Activated CD4-positive, alpha-beta T cell treated with anti-CD3 and anti-CD28 coated beads, Interleukin-2, amount 50 U/mL, for 1 hour (primary cell): ENCODE results near the gene RALGDS.

Experiments used
- DNase-seq: peaks from one replicate; pipeline ENCODE4 v3.0.0-alpha.2; 2020

The RALGDS gene

GRCh38 chr9:133149130-133150015 lies 28.3 kb upstream of the RALGDS start:
- DNase-seq = peak; percentile 76

DNA sequence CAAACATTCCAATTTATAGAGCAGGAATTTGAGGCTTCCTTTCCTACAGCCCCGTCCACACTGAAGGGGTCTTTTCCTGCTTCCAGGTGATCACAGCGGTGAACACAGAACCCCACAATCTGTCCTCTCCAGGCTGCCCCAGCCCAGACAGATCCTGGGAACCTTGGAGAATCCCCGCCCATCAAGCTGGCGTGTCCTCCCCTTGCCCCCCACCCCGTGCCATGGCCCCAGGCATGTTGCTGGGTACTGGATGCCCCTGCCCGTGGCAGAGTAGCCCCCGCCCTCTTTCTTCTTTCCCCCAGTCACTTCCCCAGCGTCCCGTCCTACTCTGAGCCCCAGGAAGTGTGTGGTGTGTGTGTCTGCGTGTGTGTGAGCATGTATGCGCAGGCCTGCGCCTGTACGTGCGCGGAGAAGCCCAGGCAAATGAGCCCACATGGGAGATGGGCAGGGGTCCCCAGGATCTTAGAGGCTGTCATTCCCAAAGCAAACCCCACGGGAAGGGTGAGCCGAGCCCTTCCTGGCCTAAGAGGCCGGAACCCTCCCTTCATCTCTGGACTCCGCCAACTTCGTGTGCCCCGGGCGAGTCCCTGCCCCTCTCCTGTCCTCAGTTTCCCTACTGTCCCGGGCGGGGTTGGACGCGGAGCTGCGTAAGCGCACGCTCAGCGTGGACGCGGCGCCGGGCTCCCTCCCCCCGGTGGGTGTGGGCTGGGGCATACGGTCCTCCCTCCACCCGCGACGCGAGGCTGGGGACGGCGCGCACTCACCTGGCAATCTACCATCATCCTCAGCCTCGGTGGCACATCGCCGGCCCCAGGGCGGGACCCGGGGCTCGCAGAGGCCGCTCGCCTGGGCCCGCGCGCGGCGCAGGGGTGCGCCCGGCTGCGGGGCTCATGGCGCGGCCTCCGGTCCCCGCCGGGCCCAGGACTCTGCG lies 27.4 kb upstream of the RALGDS start:
- DNase-seq = peak; percentile 63

GRCh38 chr9:133147412-133148198 lies 26.6 kb upstream of the RALGDS start:
- peak; percentile 88 for DNase-seq

DNA sequence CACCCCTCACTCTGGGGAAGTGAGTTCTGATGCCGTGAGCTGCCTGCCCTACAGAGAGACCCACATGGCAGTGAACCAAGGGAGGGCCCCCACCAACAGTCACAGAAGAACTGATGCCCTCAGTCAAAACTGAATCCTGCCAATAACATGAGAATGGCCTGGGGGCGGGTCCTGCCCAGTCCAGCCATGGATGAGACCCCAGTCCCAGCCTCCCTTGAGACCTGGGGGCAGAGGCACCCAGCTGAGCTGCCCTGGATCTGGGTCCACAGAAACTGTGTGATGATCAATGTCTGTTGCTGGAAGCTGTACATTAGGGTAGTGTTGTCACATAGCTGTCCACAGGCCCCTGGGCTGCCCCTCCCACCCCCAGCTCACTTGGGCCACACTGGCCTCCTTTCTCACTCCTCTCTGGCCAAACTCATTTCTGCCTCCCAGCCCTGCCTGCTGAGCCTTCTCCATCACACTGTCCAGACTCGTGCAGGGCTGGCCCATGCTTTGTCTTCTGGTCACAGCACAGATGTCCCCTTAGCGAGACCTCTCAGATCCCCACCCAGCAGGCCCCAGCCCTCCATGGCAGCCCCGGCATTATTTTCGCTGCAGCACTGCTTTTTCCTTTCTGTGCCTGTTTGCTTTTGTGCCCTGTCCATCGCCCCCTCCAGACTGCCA lies 25.8 kb upstream of the RALGDS start:
- DNase-seq = no peak

DNA sequence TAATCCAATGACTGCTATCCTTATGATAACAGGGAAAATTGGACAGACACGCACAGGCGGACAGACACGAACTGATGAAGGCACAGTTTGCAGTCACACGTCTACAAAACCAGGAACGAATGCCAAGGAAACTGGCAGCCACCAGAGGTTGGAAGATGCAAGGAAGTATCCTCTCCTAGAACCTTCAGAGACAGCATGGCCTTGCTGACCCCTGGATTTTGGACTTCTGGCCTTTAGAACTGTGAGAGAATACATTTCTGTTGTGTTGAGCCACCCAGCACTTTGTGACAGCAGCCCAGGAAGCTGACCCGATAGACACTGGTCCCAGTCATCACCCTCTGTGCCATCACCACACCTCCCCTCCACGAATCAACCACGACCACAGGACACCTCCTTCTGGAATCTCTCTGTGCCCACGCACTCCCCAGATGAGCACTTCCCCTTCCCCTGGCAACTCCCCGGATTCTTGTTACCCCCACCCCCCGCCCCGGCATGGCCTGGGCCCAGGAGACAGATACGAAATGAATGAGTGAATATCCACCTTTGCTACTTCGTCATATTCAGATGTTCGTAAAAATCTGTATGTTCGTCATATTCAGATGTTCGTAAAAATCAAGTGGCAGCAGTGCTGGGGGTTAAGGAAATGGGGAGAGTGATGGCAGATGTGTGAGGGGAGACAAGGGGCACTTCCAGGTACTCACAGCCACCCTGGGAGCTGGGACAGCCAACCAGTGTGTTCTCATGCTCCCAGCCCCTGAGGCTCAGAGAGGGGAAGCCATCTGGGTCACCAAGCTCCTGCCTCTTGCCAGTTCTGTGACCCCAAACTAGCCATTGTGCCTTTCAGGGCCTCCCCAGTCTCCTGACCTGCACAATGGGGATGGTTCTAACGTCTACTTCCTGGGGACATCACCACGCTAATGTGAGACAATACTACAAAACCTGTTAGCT lies 24.1 kb upstream of the RALGDS start:
- no peak for DNase-seq

- DNase-seq = peak; percentile 94
These were observed 23.3 kb upstream of the RALGDS start for GRCh38 chr9:133144142-133144903.

DNA sequence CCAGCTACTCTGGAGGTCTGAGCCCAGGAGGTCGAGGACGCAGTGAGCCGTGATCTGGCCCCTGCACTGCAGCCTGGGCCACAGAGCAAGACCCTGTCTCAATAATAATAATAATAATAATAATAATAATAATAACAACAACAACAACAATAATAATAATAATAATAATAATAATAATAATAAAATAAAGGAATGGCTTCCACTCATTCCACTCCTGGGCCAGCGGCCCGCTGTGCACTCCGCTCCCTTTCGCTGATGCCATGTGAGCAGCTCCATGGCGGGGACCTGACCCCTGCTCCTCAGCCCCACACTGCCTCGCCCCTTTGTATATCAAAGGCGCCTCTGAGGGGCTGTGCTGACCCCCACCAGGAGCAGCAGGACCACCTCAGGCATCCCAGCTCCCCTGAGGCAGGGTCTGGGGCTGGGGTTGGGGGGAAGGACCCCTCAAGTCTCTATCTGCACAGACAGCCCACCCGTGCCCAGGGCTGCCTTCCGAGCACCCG lies 22.6 kb upstream of the RALGDS start:
- no peak for DNase-seq

DNA sequence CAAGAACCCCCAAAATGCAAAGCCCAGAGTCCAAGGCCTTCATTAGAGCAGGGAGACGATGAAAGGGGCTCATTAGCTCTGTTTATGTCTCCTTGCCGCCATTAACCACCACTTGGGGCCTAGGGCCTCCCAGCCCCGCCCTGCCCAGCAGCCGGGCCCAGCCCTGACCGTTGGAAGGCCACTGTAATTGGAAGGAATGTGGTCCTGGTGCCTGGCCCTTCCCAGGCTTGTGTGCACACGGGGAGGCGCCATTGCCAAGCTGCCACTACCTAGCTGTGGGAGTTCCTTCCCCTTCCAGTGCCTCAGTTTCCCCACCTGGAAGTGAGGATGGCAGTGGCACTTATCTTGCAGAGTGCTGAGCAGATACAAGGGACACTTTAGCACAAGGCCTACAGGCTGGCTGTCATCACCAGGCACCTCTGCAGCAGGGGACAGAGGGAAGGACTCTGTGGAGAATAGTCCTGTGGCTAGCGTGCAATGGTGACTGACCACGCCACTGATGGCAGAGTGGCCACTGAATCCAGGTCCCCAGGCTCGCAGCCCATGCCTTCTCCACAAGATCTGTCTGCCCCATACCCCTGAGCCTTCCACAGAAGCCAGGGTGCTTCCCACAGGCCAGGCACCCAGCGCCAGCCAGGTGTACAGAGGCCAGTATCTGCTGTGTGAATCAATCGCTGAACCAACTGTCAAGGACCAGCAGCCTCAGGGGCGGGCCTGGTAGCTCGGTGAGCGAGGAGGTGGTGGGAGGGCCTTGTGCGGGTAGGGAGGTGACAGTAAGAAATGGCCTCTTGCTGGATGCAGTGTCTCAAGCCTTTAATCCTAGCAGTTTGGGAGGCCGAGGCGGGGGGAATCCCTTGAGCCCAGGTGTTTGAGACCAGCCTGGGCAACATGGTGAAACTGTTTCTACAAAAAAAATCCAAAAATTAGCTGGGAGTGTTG lies 21.9 kb upstream of the RALGDS start:
- peak; percentile 44 for DNase-seq

- DNase-seq = peak; percentile 82
These were observed 21.0 kb upstream of the RALGDS start for GRCh38 chr9:133141833-133142595.

DNA sequence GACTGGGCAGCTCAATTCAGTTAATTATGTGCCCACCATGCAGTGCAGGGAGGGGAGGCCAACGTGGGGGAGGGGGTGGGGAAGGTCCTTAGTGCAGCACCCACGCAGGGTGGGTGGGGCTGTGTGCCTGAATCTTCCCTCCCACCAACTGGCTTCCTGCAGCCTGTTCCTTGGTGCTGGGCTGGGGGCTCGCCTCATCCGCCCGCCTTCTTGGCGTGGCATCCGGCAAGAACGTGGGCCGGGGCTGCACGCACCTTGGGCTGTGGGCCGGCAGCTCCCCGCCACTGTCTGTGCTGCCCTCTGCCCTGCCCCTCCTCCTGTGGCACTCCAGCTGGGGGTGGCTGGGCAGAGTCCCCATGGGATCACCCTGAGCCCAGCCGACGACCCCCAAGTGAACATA lies 19.6 kb upstream of the RALGDS start:
- no peak for DNase-seq

- DNase-seq = no peak
These were observed 19.1 kb upstream of the RALGDS start for GRCh38 chr9:133140174-133140505.

- no peak for DNase-seq
These were observed 18.5 kb upstream of the RALGDS start for GRCh38 chr9:133139246-133140173.

GRCh38 chr9:133137451-133138231 lies 16.6 kb upstream of the RALGDS start:
- no peak for DNase-seq

DNA sequence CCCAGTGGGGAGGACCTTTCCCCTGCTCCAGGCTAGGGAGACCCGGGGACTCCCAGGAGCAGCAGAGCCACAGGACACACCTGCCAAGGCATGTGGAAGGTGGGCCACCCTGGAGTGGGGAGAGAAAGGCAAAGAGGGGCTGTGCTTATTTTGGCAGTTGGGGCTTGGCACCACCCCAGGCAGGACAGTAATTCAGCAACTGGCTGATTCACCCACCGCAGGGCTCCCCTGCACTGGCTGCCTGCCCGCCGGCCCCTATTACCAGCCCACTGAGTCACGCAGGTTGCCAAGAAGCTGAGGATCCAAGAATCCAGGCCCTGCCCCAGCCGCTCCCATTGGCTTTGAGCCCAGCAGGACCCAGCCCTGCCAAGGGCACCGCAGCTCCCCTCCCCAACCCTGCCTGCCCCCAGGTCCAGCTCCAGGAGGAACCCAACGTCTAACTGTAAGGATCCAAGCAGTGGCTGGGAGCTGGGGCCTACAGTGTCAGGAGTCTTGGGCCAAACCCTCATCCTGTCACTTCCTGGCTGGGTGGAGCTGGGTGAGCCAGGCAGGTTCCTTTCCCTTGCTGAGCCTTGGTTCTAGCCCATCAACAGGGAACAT lies 14.2 kb upstream of the RALGDS start:
- peak; percentile 53 for DNase-seq

DNA sequence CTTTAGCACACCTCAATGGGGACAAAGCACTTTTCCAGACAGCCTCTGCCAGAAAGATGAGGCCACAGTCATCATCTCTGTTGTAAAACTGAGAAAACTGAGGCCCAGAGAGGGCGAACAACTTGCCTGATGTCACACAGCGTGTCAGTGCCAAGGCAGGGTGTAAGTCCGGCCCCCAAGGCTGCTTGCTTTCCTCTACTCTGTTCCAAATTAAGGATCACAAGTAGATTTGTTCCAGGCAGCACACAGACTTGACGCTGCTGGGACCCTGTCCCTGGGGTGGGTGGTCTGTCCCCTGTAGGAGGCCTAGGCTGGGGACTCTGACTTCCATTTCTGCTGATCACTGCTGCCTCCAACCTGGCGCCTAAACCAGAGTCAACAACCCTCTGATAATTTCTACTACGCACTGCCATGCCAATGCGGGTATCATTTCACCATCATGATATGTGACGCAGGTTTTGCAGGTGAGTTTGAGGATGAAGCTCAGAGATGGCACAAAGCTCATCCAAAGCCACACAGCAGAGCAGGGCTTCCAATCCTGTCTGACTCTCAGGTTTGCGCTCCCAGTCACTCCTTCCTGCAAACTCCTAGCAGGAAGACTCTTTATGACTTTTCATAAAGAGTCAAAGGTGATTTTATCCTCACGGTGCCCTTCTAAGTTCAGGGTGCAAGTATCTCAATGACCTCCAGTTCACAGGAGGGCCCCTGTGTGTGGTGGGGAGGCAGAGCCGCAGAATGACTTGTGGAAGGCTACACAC lies 13.5 kb upstream of the RALGDS start:
- DNase-seq = no peak
